Esophagus squamous epithelium (tissue), 4 donors: ENCODE data around the gene PIEZO1.

Source experiments
- CTCF ChIP-seq, 6 experiments: fragments of 450-650 bp in 4 of 6; fragments of 200-600 bp in 2 of 6; sonication (generic) in 2 of 6; IDR thresholded peaks; one replicate each; pipeline ENCODE4 v1.5.1; 2016 to 2019; ENCODE audit warnings: antibody characterized with exemption in 6 of 6, mild to moderate bottlenecking in 4 of 6, moderate library complexity in 4 of 6
- POLR2A ChIP-seq, 4 donors: fragments of 450-650 bp; IDR thresholded peaks; one replicate each; pipeline ENCODE4 v1.6.1; 2017; ENCODE audit warnings: antibody characterized with exemption in 4 of 4, mild to moderate bottlenecking in 4 of 4, moderate library complexity in 3 of 4

DNA sequence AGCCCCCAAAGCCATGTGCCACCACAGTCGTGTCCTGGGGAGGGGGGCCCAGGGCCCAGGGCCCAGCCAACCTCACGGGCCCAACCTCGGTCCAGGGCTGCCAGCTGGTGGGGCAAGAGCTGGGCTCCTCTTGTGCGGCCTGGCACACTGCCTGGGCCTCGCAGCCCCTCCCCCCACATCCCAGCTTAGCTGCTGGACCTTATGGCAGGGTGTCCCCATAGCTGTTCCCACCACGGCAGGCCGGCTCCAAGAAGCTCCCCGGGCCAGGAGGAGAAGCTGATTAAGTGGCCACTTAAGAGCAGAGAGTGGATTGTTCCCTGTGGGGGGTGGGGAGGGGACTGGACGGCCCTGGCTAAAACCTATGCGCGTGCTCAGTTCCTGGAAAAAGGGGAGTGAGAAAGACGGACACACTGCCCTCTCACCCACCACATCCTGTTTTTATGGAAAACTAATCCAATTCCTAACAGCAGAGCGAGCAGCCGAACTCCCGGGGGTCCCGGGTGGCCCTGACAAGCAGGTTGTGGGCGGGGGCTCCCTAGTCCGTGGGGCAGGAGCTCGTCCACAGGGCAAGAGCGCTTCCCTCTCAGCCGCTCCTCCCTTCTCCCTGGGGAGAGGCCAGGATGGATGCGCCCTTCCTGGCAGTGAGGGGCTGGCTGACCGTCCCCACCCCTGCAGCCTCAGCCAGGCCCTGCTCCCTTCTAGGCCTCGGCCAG lies 16.8 kb downstream of the PIEZO1 start:
- TF ChIP-seq CTCF (IDR thresholded peaks at IDR 0.05) (no peak), POLR2A (IDR thresholded peaks at IDR 0.05) (no peak)
